ENCODE data around the gene STAB2.
"Not testable (repeated sequence)": the region's sequence is repeated elsewhere in the genome, so short reads cannot be mapped to it uniquely, and the experiment has no call there.

The STAB2 gene

DNA sequence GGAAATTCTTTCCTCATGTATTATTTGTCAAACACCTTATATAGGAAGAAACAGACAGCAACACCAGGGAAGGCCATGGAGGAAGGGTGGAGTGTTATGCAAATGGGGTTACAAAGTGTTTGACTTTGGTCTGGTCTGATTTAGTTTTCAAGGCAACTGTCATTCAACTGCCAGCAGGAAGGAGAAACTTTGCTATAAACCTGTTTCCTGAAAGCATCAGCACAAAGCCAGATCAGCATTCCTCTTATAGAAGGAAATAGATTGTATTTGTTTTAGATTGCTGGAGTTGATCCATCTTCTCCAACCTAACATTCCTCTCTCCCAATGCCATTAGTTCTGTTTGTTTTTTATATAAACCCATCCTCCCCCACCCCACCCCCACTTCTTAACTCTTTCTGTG, 65.7 kb downstream of the STAB2 start:
- no peak for DNase-seq (ENCODE audit: extremely low read depth in 1 of 2, low read depth in 1 of 2)

DNA sequence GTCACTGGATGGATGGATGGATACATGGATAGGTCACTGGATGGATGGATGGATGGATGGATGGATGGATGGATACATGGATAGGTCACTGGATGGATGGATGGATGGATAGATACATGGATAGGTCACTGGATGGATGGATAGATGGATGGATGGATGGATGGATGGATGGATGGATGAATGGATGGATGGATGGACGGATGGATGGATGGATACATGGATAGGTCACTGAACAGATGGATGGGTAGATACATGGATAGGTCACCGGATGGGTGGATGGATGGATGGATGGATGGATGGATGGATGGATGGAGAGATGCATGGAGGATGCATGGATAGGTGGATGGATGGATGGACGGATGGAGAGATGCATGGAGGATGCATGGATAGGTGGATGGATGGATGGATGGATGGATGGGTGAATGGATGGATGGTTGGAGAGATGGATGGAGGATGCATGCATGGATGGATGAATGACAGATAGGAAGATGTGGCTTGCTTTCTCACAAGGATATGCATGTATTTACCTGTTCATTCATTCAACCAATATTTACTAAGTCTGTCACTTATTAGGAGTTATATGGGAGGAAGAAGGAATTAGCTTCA, 66.6 kb downstream of the STAB2 start:
- DNase-seq (ENCODE audit: extremely low read depth in 1 of 2, low read depth in 1 of 2) = not testable (repeated sequence)

DNA sequence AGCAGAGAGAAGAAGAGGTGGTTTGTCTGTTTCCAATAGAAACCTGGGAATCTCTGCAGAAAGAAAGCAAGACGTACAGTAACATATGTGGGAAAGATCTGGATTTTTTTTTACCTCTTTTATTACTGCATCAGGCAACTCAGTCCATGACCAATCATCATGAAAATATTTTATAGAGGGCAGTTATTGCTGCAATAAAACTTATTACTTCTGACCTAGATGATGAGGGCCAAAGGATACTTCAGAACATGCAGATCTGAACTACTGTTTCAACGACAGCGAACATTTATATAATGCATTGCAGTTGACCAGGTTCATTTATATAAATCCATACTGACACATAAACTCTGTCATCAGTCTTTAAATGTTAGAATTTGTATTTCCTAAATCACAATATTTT, 67.7 kb downstream of the STAB2 start:
- DNase-seq (ENCODE audit: extremely low read depth in 1 of 2, low read depth in 1 of 2) = no peak

- DNase-seq (ENCODE audit: extremely low read depth in 1 of 2, low read depth in 1 of 2) = no peak
Observed at GRCh38 chr12:103656291-103656690, 69.2 kb downstream of the STAB2 start.

DNA sequence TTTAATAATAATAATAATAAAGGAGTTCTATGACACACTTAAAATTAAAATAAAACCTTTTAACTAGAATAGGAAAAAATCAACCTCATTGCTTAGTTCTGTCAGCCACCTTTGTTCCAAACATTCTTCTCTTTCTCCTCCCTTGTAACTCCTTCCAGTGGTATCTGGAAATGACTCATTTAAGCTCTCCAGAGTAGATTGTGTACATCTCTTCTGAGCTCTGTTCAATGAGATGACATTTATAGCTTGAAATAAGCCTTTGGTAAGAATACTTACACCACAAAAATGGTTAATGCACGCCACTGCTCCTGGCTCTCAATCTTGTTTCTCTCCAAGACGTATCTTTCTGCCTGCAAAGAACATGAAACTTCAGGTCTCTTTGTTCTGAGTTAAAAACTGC, 70.3 kb downstream of the STAB2 start:
- DNase-seq (ENCODE audit: extremely low read depth in 1 of 2, low read depth in 1 of 2) = no peak

DNA sequence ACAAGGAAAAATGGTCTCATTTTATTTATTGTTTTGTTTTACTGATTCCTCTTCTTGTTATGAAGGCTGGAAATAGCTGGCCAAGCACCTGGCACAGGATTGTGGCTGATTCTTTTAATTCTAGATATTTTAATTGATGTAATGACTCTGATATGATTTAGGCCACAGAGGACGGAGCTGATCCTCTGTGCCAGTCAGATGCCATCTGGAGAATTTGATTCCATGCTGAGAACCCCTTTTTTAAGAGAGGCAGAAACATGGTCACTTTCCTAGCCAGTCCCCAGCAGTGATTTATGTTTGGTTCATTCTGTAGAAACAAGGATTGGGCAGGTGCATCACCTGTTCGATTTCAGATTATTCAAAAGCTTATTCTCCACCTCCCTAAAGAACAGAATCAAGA, 77.6 kb downstream of the STAB2 start:
- DNase-seq (ENCODE audit: extremely low read depth in 1 of 2, low read depth in 1 of 2) = no peak

DNA sequence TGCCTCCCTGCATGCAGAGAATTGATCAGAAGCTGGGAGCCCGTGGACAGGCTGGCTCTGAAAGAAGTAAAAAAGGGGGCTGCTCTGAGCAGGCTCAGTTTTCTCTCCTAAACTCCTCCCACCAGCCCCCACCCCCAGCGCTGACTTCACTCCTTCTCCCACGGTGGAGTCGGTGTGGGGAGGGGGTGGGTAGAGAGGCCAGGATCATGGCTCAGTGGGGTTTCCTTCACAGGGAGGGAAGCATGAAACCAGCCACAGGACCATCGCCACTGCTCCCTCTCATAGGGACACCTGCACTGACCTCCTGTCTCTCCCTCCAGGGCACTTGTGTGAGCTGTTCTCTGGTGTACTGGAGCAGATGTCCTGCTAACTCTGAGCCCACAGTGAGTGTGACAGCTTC, 78.9 kb downstream of the STAB2 start:
- no peak for DNase-seq (ENCODE audit: extremely low read depth in 1 of 2, low read depth in 1 of 2)

DNA sequence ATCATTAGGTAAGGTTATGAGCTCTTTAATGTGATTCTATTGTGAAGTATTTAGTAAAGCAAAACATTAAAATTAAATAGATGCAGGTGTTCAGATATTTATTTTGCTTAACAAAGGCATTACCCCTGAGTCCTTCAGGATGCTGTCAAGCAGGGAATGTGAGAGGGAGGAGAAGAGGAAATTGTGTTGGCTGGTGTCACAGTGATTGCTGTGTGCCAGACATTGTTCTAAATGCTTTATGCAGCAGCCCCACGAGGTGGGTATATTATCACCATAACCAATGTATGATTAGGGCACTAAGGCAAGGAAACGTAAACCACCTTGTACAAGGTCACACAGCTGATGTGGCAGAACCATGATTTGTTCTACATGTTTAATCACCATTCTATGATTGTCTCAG, 80.1 kb downstream of the STAB2 start:
- no peak for DNase-seq (ENCODE audit: extremely low read depth in 1 of 2, low read depth in 1 of 2)

GRCh38 chr12:103668520-103668919, 81.4 kb downstream of the STAB2 start:
- no peak for DNase-seq (ENCODE audit: extremely low read depth in 1 of 2, low read depth in 1 of 2)

DNA sequence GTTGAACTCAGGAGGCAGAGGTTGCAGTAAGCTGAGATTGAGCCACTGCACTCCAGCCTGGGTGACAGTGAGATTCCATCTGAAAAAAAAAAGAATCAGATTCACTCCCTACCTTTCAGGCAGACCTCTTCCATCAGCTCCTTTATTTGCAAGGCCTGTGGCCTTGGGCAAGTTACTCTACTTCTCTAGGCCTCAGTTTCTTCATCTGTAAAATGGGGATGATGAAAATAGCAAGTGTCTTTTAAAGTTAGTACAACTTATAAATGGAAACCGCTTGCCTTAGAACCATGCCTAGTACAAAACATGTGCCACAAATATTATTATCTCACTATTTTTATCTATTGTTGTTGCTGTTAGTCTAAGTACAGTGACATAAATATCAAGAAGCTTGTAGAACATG, 84.3 kb downstream of the STAB2 start:
- no peak for DNase-seq (ENCODE audit: extremely low read depth in 1 of 2, low read depth in 1 of 2)

DNA sequence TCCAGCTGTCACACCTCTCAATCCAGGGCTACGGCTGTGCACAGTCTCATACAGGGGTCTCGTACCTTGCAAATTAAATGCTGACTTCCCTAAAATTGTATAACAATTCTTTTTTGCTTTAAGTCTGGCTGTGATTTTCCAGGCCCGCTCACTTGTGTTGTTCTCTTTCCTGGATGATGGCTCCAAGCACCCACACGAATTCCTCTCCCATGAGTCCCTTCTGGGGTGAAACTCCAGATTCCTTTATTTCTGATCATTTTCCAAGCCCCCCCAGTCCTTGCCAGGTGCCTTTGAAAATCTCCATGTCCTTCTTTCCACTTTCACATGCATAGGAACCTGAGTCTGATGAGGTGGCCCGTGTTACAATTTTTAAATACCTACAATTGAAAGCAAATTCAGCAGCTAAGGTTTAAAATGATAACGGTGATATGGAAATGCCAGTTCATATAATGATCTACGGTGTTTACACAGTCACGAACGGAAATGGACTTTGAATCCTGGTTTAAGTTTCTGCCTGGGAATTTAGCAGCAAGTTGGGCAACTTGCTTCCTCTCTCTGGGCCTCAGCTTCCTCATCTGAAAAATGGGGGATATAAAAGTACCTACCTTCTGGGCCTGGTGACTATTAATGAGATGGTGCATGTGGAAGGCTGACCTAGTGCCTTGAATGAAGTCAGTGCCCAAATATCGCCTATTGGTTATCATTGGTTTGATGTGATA, 85.5 kb downstream of the STAB2 start:
- DNase-seq (ENCODE audit: extremely low read depth in 1 of 2, low read depth in 1 of 2) = no peak

GRCh38 chr12:103673487-103673886, 86.4 kb downstream of the STAB2 start:
- DNase-seq (ENCODE audit: extremely low read depth in 1 of 2, low read depth in 1 of 2) = no peak

GRCh38 chr12:103673891-103674375, 86.9 kb downstream of the STAB2 start:
- no peak for DNase-seq (ENCODE audit: extremely low read depth in 1 of 2, low read depth in 1 of 2)

DNA sequence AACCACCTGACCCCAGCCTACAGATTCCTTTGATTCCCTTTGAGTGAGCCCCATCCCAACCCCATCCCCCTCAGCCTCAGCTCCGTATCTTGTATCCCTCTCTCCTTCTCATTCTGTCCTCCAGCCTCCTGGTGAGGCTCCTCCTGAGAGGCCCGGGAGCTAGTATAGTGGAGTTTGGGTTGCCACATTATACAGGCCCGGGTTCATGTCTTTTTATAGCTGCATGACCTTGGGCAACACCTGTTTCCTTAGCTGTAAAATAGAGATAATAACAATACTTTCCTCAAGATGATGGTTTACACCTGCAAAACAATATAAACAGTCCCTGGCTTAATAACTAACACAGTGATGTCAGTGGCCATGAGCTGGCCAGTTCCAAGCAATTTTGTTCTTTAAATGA, 89.8 kb downstream of the STAB2 start:
- no peak for DNase-seq (ENCODE audit: extremely low read depth in 1 of 2, low read depth in 1 of 2)

DNA sequence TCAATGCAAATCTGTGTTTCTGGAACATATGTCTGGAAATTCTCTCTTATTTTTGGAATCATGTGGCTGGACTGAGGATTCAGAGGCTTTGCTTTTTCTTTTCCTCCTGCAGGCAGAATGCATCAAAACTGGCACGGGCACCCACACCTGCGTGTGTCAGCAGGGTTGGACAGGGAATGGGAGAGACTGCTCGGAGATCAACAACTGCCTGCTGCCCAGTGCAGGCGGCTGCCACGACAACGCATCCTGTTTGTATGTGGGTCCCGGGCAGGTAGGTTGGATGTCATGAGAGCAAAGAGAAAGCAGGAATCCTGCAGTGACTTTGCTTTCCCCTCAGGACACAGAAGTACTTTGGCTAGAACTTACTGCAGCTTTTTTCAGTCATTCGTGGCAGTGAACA, 90.3 kb downstream of the STAB2 start:
- no peak for DNase-seq (ENCODE audit: extremely low read depth in 1 of 2, low read depth in 1 of 2)

GRCh38 chr12:103677905-103678304, 90.8 kb downstream of the STAB2 start:
- no peak for DNase-seq (ENCODE audit: extremely low read depth in 1 of 2, low read depth in 1 of 2)

- DNase-seq (ENCODE audit: extremely low read depth in 1 of 2, low read depth in 1 of 2) = no peak
Observed at GRCh38 chr12:103679421-103680170, 92.5 kb downstream of the STAB2 start.

DNA sequence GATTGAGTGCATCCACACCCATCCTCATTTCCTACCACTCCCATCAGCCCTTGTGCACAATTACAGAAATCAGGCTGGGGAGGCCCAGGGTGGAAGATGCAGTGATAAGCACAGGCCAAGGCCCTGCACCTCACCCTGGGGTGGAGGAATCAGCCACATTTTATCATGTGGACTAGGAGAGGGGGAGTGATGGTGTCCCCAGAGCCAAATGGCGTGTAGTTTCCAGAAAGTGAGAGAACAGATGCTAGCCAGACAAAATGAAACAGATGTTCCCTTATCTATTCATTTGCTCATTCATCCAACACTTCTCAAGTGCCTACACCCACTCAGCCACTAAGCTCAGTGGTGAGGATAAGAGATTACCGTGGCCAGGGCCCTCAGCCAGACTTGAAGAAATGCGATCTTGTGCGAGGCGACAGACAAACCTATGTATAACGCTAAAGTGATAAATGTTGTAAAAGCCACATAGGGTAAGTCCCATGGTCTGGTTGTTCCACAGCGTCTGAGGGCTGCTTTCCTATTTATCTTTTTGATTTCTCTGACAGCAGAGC, 93.6 kb downstream of the STAB2 start:
- DNase-seq (ENCODE audit: extremely low read depth in 1 of 2, low read depth in 1 of 2) = peak in 1 of 2 donors; percentile 47

- DNase-seq (ENCODE audit: extremely low read depth in 1 of 2, low read depth in 1 of 2) = no peak
Observed at GRCh38 chr12:103686026-103686425, 99.0 kb downstream of the STAB2 start.

DNA sequence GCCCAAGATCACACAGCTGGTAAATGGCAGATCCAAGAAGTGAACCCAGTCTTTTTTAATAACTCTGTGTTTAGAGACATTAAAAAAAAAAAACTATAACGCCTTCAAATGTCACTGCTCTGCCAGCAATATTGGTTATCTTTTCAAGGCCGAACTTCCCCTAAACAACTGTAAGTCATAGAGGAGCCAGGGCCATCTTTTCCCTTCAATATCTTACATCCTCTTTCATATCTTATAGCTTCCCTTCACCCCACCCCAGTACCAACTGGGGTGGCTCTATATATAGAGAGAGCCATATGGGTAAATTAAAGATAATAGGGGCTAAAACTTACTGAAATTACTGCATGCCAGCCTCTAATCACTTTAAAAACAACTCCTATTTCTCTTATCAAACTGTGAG, 100.2 kb downstream of the STAB2 start:
- no peak for DNase-seq (ENCODE audit: extremely low read depth in 1 of 2, low read depth in 1 of 2)

DNA sequence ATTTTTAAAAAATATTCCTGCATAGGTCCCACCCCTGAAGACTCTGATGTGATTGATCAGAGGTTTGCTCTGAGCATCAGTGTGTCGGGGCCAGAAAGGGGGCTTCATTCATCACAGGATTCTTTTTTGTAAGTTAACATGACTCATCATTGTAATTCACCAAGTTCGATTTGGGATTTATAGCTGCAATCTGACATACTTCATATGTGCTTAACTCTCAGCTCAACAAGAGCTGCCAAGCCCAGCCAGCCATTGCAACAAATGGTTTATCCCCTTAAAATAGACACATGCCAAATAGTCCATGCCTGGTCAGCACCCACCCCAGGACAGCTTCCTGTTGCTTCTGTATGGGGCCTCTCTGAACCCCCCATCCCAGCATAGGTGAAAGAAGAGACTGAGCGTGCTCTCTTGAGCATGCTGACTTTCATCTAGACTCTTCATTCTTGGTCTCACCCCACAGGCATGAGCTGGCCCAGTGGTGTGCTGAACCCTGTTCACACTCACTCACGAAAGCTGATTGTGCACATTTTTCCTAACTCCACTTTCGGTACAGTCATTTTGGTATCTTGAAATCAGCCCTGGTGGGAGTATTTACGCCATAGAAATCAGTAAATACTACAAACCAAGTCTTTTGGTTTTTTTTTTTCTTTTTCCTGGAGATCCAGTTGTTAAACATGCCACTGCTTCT, 101.4 kb downstream of the STAB2 start:
- peak in 1 of 2 donors; percentile 7 for DNase-seq (ENCODE audit: extremely low read depth in 1 of 2, low read depth in 1 of 2)

Data from stimulated activated CD8-positive, alpha-beta memory T cell treated with anti-CD3 and anti-CD28 coated beads, Interleukin-7, amount 100 ng/mL, for 48 hours (primary cell).